Activated B cell treated with CpG ODN at 0.5 μM for 24 hours (primary cell): ENCODE measurements around the gene MACROH2A1. TPM values are rescaled to one million over a fixed set of nuclear protein-coding genes. Genes with fewer than 3 reads are reported as not detected.

Source experiments
- ATAC-seq: fragments of 200-7000 bp; cut with Tn5 transposase; one replicate; pipeline ENCODE4 v1.10.0; 2021; ENCODE audit warnings: low read depth, mild to moderate bottlenecking, moderate library complexity
- CTCF ChIA-PET: fragments of 350-600 bp; sonication (Branson Sonifier 250); formaldehyde crosslinking; loops from one replicate; lab custom pipeline; 2021; ENCODE audit warnings: antibody characterized with exemption; lab: Charles Lee
- POLR2A ChIA-PET: fragments of 350-600 bp; sonication (Branson Sonifier 250); formaldehyde crosslinking; loops from one replicate; lab custom pipeline; 2021; ENCODE audit warnings: antibody characterized with exemption; lab: Charles Lee
- DNase-seq: peaks from one replicate; pipeline ENCODE4 v3.0.0; 2022
- H3K27ac Mint-ChIP-seq: one replicate; pipeline ENCODE4 v1.8.0; 2020; ENCODE audit warnings: mixed read lengths
- H3K27me3 Mint-ChIP-seq: one replicate; pipeline ENCODE4 v1.8.0; 2021; ENCODE audit warnings: mixed read lengths
- H3K36me3 Mint-ChIP-seq: one replicate; pipeline ENCODE4 v1.8.0; 2021; ENCODE audit warnings: low read depth, mixed read lengths
- H3K4me1 Mint-ChIP-seq: one replicate; pipeline ENCODE4 v1.8.0; 2021; ENCODE audit warnings: mixed read lengths
- H3K4me3 Mint-ChIP-seq: one replicate; pipeline ENCODE4 v1.8.0; 2020; ENCODE audit warnings: mild to moderate bottlenecking, mixed read lengths
- H3K9me3 Mint-ChIP-seq: one replicate; pipeline ENCODE4 v1.8.0; 2020; ENCODE audit warnings: mixed read lengths
- intact Hi-C: fragments of 100-400 bp; cut with micrococcal nuclease; formaldehyde crosslinking; loops from one replicate; pipeline ENCODE4 v1.15.1; 2024
- total RNA-seq: library from RNA; stranded (reverse); gene quantifications from 2 replicates; pipeline ENCODE4 v1.2.3, GENCODE V29; 2022
- TF ChIP-seq, protein P1 (sequence below): fragments of 200-600 bp; IDR thresholded peaks from one replicate; pipeline ENCODE4 v1.8.0; 2022; ENCODE audit warnings: antibody characterized with exemption, mild to moderate bottlenecking

MACROH2A1 gene
- total RNA-seq, 1 donor from 2014 or later = 125 TPM

DNA sequence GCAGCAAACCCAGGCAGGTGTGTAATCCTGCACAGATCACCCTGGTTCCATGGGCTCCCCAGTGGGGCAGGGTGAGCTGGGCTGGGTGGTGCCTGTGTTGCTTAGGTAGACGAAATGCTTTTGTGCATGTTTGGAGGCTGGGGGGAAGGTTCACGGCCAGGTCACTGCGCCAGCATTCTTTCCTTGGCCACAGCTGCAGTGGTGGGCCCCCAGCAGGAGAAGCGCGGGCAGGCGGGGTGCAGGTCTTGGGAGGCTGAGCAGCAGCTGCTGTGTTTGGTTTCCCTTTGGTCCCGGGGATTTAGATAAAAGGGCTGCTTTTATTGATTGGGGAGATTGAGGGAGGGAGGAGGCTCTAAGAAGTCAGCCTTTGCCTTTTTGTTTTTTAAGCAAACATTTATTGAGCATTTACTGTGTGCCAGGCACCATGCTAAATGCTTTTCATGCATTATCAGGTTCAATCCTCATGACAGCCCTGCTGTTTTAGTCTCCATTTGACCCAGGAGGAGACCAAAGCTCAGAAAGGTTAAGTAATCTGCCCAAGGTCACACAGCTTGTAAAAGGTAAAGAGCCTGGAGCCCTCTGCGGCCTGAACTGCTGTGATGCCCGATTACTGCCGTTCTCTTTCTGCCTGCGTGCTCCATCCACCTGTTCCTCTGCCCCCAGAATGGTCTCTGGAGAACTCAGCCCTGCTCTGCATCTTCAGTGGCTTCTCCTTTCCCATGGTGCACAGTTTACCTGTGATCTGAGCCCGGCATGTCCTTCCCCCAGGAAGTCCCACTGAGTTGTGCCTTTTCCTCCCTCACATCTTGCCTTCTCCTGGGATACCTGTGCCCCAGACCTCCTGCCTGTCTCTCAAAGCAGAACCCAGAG is 94.4 kb downstream of the MACROH2A1 start:
- ATAC-seq = no peak
- Mint-ChIP-seq H3K4me3 (no peak overlapping the region), H3K9me3 (no peaks in the 10 kb centered on the region), H3K27ac (no peak overlapping the region), H3K36me3 (no peaks in the 10 kb centered on the region), H3K27me3 (peaks cover 24% of the 10 kb centered on the region), H3K4me1 (no peaks in the 10 kb centered on the region)
- TF ChIP-seq, protein P1, sequence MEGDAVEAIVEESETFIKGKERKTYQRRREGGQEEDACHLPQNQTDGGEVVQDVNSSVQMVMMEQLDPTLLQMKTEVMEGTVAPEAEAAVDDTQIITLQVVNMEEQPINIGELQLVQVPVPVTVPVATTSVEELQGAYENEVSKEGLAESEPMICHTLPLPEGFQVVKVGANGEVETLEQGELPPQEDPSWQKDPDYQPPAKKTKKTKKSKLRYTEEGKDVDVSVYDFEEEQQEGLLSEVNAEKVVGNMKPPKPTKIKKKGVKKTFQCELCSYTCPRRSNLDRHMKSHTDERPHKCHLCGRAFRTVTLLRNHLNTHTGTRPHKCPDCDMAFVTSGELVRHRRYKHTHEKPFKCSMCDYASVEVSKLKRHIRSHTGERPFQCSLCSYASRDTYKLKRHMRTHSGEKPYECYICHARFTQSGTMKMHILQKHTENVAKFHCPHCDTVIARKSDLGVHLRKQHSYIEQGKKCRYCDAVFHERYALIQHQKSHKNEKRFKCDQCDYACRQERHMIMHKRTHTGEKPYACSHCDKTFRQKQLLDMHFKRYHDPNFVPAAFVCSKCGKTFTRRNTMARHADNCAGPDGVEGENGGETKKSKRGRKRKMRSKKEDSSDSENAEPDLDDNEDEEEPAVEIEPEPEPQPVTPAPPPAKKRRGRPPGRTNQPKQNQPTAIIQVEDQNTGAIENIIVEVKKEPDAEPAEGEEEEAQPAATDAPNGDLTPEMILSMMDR = no peak
- intact Hi-C loops = no loop called here
- POLR2A ChIA-PET = no interaction called here
- CTCF ChIA-PET = no interaction called here
- DNase-seq = no peak

DNA sequence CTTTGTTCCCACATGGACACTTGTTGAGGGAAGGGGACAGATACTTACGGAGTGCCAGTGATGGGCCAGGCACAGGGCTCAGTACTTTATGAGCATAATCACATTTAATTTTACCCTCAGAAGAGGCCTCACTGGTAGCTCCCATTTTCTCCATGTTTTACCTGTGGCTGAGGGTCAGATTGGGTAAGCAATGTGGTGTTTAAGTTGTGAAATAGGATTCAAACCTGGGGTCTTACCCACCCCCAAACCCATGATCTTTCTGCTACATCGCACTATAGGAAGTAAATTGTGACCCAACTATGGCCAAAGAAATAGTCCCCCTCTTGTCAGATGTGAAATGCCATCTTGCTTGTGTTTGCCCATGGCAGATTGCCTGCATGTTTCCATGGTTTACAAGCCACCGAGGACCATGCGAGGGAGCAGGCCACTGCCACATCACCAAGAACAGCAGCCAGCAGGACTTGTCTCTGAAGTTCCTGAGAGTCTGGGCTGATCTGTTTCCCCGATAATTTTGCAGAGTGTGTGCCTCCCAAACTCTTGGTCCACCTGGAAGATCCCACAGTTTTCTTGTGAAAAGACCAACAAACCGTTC is 95.4 kb downstream of the MACROH2A1 start:
- ATAC-seq = no peak
- CTCF ChIA-PET = no interaction called here

DNA sequence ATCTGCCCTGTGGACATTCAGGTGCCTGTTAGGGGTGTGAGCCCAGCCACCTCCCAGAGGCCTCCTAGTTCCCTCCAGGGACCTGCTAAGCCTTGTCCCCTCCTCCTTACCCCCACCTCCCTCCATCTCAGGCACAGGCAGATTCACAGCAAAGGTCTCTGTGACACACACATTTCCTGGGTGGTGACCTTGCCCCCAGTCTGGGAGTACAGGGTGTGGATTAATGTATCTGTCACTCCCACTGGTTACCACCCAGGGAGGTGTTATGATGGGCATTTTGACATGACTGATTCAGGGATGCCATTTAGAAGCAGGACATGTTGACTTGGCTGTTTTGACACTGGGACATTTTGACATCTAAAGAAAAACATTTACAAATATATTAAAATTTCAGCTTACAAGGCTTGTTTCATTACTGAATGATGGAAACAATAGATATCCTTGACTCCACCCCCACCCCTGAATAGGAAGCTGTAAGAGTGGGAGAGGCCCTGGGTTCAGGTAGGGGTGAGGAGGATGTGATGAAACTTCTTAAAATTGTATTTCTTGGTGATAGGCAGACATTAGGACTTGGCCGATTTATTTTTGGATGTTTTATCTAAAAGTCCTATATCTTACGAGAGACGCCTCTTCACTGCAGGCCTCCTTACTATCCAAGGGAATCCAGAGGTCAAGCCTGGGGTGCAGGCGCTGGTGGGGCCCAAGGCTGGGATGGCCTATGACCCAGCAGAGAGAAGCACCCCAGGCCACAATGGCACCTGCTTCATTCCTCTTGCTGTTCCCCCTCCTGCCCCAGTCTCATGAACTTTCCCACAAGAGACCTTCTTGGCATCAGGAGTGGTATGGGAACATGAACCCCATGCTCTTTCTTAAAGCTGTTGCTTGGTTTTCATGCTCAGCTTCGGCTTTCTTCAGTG is 101.9 kb downstream of the MACROH2A1 start:
- H3K27ac Mint-ChIP-seq = no peak overlapping the region
- TF ChIP-seq, protein P1 = no peak
- no peaks in the 10 kb centered on the region for H3K36me3 Mint-ChIP-seq
- ChIA-PET POLR2A (no interaction called here), CTCF (no interaction called here)
- intact Hi-C loops = no loop called here
- ATAC-seq (no peak), DNase-seq (no peak)
- peaks cover 25% of the 10 kb centered on the region for H3K27me3 Mint-ChIP-seq
- no peak overlapping the region for H3K4me3 Mint-ChIP-seq
- no peaks in the 10 kb centered on the region for H3K9me3 Mint-ChIP-seq
- H3K4me1 Mint-ChIP-seq = no peaks in the 10 kb centered on the region

More for the DNA sequence above, 95.4 kb downstream of the MACROH2A1 start:
- no peak overlapping the region for H3K27ac Mint-ChIP-seq
- POLR2A ChIA-PET = no interaction called here
- no peaks in the 10 kb centered on the region for H3K9me3 Mint-ChIP-seq
- no peaks in the 10 kb centered on the region for H3K4me1 Mint-ChIP-seq
- intact Hi-C loops = no loop called here
- H3K36me3 Mint-ChIP-seq = no peaks in the 10 kb centered on the region
- TF ChIP-seq, protein P1 = no peak
- no peak for DNase-seq
- peaks cover 17% of the 10 kb centered on the region for H3K27me3 Mint-ChIP-seq
- no peak overlapping the region for H3K4me3 Mint-ChIP-seq

DNA sequence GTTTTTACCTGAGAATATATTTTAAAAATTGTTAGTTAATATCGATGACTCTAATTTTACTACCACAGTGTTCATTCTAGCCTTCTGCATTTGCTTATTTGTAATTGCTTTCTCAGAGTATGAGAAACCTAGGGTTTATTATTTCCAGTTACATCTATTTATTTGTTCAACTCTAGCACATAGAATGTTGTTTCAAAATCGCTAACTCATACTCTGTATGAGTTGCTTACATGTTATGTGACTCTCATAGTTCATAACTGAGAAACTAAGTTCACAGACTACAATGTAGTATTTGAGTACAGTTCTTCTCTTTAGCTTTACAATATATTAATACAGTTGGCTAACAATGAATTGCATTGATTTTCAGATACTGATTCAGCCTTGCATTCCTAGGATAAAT is 103.2 kb downstream of the MACROH2A1 start:
- ChIA-PET CTCF (no interaction called here), POLR2A (no interaction called here)
- no peaks in the 10 kb centered on the region for H3K36me3 Mint-ChIP-seq
- H3K4me1 Mint-ChIP-seq = no peaks in the 10 kb centered on the region
- no peak overlapping the region for H3K4me3 Mint-ChIP-seq
- intact Hi-C loops = no loop called here
- ATAC-seq (no peak), DNase-seq (no peak)
- H3K27ac Mint-ChIP-seq = no peak overlapping the region
- peaks cover 29% of the 10 kb centered on the region for H3K27me3 Mint-ChIP-seq
- H3K9me3 Mint-ChIP-seq = no peaks in the 10 kb centered on the region
- TF ChIP-seq, protein P1 = no peak

DNA sequence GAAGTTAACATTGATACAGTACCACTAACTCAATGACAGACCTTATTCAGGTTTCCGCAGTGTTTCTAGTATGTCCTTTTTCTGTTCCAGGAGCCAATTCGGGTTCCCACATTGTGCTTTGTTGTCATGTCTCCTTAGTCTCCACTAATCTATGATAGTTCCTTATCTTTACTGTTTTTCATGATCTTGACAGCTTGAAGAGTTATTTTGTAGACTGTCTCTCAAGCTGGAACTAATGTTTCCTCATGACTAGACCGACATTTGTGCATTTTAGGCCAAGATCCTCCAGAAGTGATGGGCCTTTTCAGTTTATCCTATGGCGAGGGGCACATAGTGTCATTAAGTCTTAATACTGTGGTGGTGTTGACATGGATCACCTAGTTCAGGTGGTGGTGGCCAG is 104.2 kb downstream of the MACROH2A1 start:
- CTCF ChIA-PET = no interaction called here
- intact Hi-C loops = no loop called here
- POLR2A ChIA-PET = no interaction called here
- H3K4me3 Mint-ChIP-seq = no peak overlapping the region
- no peak for DNase-seq
- peaks cover 30% of the 10 kb centered on the region for H3K27me3 Mint-ChIP-seq
- no peaks in the 10 kb centered on the region for H3K36me3 Mint-ChIP-seq
- no peaks in the 10 kb centered on the region for H3K9me3 Mint-ChIP-seq
- no peak for ATAC-seq
- no peak overlapping the region for H3K27ac Mint-ChIP-seq
- TF ChIP-seq, protein P1 = no peak
- H3K4me1 Mint-ChIP-seq = no peaks in the 10 kb centered on the region
